Mucosa of descending colon (tissue), 3 donors: Measurements from ENCODE around the gene NTSR1. TPM values are rescaled to one million over a fixed set of nuclear protein-coding genes. Genes with fewer than 3 reads are reported as not detected.
A peak's percentile ranks its signal among the peaks of the same experiment; 100 is the strongest.

Experiments
- ATAC-seq: fragments of 200-7000 bp; cut with Tn5 transposase; one replicate; pipeline ENCODE4 v1.9.1; 2020; ENCODE audit warnings: mild to moderate bottlenecking, moderate library complexity
- DNase-seq, 3 donors: peaks; one replicate each; pipeline ENCODE4 v3.0.0-alpha.2; 2020
- H3K36me3 ChIP-seq: fragments of 200-600 bp; one replicate; pipeline ENCODE4 v1.8.0; 2021; ENCODE audit warnings: low read depth, mild to moderate bottlenecking
- H3K4me1 ChIP-seq: fragments of 200-600 bp; one replicate; pipeline ENCODE4 v1.8.0; 2021; ENCODE audit warnings: low read depth, mild to moderate bottlenecking
- H3K4me3 ChIP-seq: fragments of 200-600 bp; one replicate; pipeline ENCODE4 v1.8.0; 2021; ENCODE audit warnings: mild to moderate bottlenecking
- H3K9me3 ChIP-seq: fragments of 200-600 bp; one replicate; pipeline ENCODE4 v1.8.0; 2021; ENCODE audit warnings: mild to moderate bottlenecking
- intact Hi-C, 2 donors: fragments of 100-400 bp; cut with DNase I in 1 of 2; cut with micrococcal nuclease in 1 of 2; formaldehyde crosslinking; loops; one replicate each; pipeline versions ENCODE4 v1.11.0 to v1.11.1; 2022; cut with DNase I, micrococcal nuclease
- total RNA-seq, 3 donors: library from RNA; stranded (reverse); fragmentation: NEBNext Ultra II Directional in 2 of 3; extraction: Animal tissue kit (Norgen Biotek cat#: 25700) in 2 of 3; gene quantifications; one replicate each; pipeline versions ENCODE4 v1.2.1 to v1.2.4, GENCODE V29; 2021 to 2023
- TF ChIP-seq, protein P1 (sequence below): fragments of 200-600 bp; IDR thresholded peaks from one replicate; pipeline ENCODE4 v1.8.0; 2022; ENCODE audit warnings: antibody characterized with exemption, mild to moderate bottlenecking
- donor health status: DM: no; HTN: no; CAD: no; lungs with moderate emphysema.
- donor health status: DM: no; HTN: no; CAD: no.
- donor health status: DM: no; HTN: yes; CAD: no.

The NTSR1 gene
- total RNA-seq, 3 donors from 2014 or later: 0.31 to 22.1 TPM; not detected in 1

DNA sequence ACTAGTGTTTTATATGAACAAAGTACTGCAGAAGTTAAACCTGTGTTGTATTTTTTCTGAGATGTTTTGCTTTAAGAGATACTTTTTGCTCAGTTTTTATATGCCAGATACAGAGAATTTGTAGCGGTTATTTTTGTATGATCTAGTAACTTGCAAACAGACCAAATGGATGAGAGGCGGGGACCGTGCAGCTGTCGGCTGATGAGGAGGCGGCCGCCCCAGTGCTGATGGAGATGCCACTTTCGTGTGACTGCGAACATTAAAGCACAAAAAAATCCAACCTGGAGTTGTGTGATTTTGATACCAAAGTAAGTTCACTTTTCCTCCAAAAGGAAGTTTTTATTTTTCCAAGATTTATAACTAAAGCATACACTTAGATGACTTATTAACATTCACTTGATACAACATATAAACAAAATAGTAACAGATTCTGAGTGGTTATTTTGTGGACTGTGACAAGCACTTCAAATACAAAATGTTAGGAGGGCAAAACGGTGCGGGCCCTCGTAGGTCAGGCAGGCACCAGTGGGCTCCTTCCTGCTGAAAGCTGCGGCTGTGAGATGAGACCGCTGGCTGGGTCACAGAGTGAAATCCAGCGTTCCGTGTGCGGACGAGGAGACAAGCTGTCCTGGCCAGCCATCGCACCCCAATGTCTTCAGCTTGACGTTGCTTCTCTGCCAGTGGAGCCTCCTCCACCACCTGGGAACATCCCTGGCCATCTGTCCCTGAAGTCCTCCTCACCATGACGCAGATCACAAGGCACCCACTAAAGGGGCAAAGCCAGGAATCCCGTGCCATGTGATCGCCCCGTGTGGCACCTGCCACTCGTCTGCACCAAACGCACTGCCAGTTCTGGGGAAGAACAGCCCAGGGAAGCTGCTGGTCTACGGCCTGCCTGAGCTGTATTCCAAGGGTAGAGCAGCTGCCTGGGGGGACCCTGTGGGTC is 92.0 kb downstream of the NTSR1 start:
- Histone ChIP-seq H3K36me3 (peaks cover 6% of the 10 kb centered on the region), H3K4me3 (no peak overlapping the region)

DNA sequence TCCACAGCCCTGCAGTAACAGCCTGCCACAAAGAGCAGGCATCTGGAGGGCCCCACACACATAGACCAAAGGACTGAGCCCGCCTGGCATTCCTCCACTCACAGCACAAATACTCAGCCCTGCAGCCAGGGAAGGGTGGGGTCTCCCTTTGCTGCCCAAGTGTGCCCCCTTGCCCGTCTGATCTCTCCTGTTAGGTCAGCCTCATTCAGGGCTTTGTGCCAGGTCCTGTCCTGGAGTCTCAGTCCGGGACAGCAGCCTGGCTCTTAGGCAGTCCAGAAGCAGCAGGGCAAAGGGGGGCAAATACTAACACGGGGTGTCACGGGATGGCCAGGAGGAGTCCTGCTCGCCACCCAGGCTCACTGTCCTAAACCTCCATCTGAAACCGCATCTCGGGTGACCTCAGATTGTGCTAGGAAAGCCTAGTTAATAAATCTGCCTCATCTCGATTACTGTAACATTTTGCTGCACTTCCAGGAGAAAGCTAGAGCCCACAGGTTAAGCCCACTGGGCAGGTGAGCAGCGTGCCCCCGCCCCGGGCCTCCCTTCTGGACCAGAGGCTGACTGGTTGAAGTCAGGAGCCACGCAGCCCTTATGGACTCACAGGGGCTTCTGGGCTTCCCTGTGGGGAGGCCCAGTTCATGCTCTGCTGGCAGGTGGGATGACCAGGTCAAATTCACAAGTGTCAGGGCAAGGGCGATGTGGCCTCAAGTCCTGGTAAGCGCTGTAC is 92.8 kb downstream of the NTSR1 start:
- peaks cover 6% of the 10 kb centered on the region for H3K36me3 ChIP-seq
- intact Hi-C loops: no loop called here
- H3K4me3 ChIP-seq: no peak overlapping the region
- DNase-seq (no peak), ATAC-seq (no peak)
- H3K9me3 ChIP-seq: no peaks in the 10 kb centered on the region
- TF ChIP-seq, protein P1, sequence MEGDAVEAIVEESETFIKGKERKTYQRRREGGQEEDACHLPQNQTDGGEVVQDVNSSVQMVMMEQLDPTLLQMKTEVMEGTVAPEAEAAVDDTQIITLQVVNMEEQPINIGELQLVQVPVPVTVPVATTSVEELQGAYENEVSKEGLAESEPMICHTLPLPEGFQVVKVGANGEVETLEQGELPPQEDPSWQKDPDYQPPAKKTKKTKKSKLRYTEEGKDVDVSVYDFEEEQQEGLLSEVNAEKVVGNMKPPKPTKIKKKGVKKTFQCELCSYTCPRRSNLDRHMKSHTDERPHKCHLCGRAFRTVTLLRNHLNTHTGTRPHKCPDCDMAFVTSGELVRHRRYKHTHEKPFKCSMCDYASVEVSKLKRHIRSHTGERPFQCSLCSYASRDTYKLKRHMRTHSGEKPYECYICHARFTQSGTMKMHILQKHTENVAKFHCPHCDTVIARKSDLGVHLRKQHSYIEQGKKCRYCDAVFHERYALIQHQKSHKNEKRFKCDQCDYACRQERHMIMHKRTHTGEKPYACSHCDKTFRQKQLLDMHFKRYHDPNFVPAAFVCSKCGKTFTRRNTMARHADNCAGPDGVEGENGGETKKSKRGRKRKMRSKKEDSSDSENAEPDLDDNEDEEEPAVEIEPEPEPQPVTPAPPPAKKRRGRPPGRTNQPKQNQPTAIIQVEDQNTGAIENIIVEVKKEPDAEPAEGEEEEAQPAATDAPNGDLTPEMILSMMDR: no peak
- peaks cover 34% of the 10 kb centered on the region for H3K4me1 ChIP-seq

More for the DNA sequence above, 92.0 kb downstream of the NTSR1 start:
- TF ChIP-seq, protein P1: no peak
- H3K4me1 ChIP-seq: peaks cover 25% of the 10 kb centered on the region
- no peaks in the 10 kb centered on the region for H3K9me3 ChIP-seq
- ATAC-seq (no peak), DNase-seq (no peak)
- intact Hi-C loops: no loop called here

DNA sequence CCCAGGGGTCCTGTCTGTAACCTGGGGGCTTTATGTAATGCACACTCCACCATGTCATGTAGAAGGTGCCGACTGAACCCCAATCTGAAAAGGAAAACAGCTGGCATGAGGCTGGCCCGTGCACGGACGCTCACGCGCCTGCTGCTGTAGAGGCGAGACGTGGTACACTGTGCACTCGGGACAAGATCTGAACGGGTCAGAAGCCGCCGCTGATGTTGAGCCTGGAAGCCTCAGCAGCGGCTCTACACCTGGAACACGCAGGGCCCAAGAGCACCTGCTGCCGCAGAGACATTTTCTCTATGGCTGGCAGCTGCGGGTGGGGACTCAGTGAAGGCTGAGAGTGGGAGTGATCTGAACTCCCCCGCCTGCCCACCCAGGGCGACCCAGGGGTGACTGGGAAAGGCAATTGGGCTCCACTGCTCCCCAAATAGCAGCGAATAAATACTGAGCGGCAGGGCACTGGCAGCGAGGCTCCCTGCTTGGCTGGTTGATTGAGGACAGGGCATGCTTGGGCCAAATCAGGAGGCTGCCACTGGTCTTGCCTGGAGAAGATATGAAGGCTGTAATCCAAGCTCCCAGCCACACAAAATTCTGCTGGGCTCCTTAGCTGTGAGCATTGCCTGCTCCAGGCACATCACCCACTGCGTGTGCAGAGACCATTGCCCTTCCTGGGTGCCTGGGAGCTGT is 93.5 kb downstream of the NTSR1 start:
- peaks cover 38% of the 10 kb centered on the region for H3K4me1 ChIP-seq
- TF ChIP-seq, protein P1: no peak
- ATAC-seq (no peak), DNase-seq (no peak)
- H3K4me3 ChIP-seq: no peak overlapping the region
- H3K36me3 ChIP-seq: peaks cover 6% of the 10 kb centered on the region
- H3K9me3 ChIP-seq: no peaks in the 10 kb centered on the region
- intact Hi-C loops: no loop called here

DNA sequence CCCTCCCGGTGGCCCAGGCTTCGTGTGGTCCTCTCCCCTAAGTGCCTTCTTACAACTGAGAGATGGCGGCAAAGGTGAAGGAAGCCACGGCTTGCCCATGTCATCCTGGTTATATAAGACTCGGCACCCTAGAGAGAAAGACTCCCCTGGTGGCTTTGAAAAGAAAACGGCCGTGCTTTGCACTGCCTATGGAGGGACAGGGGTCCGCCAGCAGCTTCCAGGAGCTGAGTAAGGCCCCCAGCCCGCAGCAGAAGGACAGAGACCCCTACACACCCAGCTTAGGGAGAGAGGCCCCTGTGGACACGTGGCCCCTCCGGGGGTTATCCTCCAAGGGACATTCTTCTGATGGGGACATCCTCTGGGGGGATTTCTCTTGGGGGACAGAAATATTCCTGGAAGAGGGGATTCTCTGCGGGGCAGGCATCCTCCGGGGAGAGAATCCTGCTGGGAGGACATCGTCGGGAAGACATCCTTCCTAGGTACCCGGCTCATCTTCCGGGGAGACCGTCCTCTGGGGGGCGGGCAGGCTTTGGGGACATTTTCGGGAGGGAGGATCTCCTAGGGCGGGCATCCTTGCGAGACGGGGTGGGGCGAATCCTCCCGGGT is 95.5 kb downstream of the NTSR1 start:
- no peak overlapping the region for H3K4me3 ChIP-seq
- peaks cover 5% of the 10 kb centered on the region for H3K36me3 ChIP-seq
- intact Hi-C loops: no loop called here
- no peak for DNase-seq
- no peaks in the 10 kb centered on the region for H3K9me3 ChIP-seq
- TF ChIP-seq, protein P1: no peak
- ATAC-seq: no peak
- peaks cover 25% of the 10 kb centered on the region for H3K4me1 ChIP-seq

DNA sequence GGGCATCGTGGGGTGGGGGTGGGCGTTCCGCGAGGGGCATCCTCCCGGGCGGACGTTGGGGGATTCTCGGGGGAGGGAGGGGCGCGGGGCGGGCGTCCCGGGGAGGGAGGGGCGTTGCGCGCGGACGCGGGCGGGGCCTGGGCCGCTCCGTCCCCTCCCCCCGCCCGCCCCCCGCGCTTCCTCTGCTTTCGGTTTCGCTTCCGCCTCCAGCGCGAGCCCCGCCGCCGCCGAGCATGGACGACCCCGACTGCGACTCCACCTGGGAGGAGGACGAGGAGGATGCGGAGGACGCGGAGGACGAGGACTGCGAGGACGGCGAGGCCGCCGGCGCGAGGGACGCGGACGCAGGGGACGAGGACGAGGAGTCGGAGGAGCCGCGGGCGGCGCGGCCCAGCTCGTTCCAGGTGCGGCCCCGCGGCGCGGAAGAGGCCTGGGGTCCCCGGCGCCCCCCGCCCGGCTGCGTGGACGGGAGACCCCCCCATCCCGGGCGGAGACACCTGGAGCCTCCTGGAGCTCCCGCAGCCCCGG is 96.1 kb downstream of the NTSR1 start, which contains the start of gene OGFR:
Gene OGFR (plus strand): TSS at position 209 of the 528 bp plus-strand sequence. CDS start 25 bp downstream, at position 234.
- Histone ChIP-seq H3K4me3 (peak within 1 kb of the TSS; percentile 99), H3K4me1 (peaks cover 25% of the 10 kb centered on the region), H3K9me3 (no peaks in the 10 kb centered on the region), H3K36me3 (no peaks in the 10 kb centered on the region)
- DNase-seq (peak; percentile 76 to 87 (median 82)), ATAC-seq (peak; percentile 73)
- TF ChIP-seq, protein P1: no peak
- intact Hi-C loops: no loop called here
